ENCODE results near the gene DNAJC28. TPM values are rescaled to one million over a fixed set of nuclear protein-coding genes. Genes with fewer than 3 reads are reported as not detected.
"Not testable (repeated sequence)": the region's sequence is repeated elsewhere in the genome, so short reads cannot be mapped to it uniquely, and the experiment has no call there.

The DNAJC28 gene
- total and polyA plus RNA-seq, 2 donors (not counting 1 experiment from before 2014, with no cell fraction given) = 0.30 to 2.5 TPM

DNA sequence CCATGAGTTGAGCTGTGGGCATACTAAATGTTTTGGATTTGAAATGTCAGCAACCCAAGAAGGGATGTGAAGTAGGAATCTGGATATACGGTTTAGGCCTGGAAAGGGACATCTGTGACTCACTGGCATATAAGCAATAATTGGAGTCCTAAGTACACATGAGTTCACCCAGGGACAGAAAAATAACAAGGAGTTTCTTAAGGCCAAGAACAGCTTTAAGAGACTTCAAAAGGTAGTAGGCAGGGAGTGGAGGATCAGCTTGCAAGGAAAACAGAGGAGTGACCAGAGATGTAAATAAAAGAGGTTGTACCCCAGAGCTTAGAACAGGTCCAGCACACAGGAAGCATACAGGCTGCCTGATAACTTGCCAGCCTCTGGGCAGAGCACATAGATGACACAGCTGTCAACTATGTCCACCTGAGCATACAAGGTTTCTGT, 39.9 kb downstream of the DNAJC28 start:
- H3K9ac ChIP-seq (ENCODE audit: low read length) = no peak overlapping the region
- no peak overlapping the region for H2AFZ ChIP-seq (ENCODE audit: insufficient read depth, low read depth, low read length, poor library complexity, severe bottlenecking)
- H3K4me1 Mint-ChIP-seq = no peaks in the 10 kb centered on the region
- H3K27ac ChIP-seq (ENCODE audit: low read length in 2 of 2) = no peak overlapping the region
- no peaks in the 10 kb centered on the region for H3K9me3 ChIP-seq (ENCODE audit: control extremely low read depth in 1 of 3, control insufficient read depth in 2 of 3, insufficient read depth in 1 of 3, low read length in 2 of 3)
- intact Hi-C loops (cut with micrococcal nuclease) = no loop called here
- CTCF ChIA-PET = interaction anchor here (0.9 to 2.3 kb wide), 2 partner anchors 12 to 254 kb away, joined by 3 to 10 read pairs; no protein-coding TSS in a partner anchor
- H3K9me3 Mint-ChIP-seq (ENCODE audit: insufficient read depth) = no peaks in the 10 kb centered on the region
- H3K4me1 ChIP-seq (ENCODE audit: control insufficient read depth in 2 of 2, insufficient read depth in 2 of 2, low read length in 2 of 2) = no peaks in the 10 kb centered on the region
- H3K27ac Mint-ChIP-seq = no peak overlapping the region
- no peak overlapping the region for H3K4me2 ChIP-seq (replicated peaks; ENCODE audit: low read depth, low read length, poor library complexity, severe bottlenecking)
- no peak overlapping the region for H3K4me3 ChIP-seq (ENCODE audit: control extremely low read depth in 1 of 5, extremely low read depth in 1 of 5, insufficient read depth in 1 of 5, low read depth in 2 of 5, low read length in 4 of 5)
- H4K20me1 ChIP-seq (ENCODE audit: control insufficient read depth, insufficient read depth, low read length, poor library complexity, severe bottlenecking) = no peaks in the 10 kb centered on the region
- H3K27me3 ChIP-seq (replicated peaks in 1 of 4; ENCODE audit: control extremely low read depth in 1 of 4, control insufficient read depth in 3 of 4, insufficient read depth in 4 of 4, low read length in 3 of 4) = no peaks in the 10 kb centered on the region
- peaks cover 0 to 26% of the 10 kb centered on the region in 2 experiments for H3K36me3 ChIP-seq (replicated peaks in 1 of 2; ENCODE audit: control extremely low read depth in 1 of 2, control insufficient read depth in 1 of 2, extremely low read depth in 1 of 2, insufficient read depth in 2 of 2, low read length in 1 of 2)
- no peaks in the 10 kb centered on the region for H3K27me3 Mint-ChIP-seq
- H3K4me3 Mint-ChIP-seq = no peak overlapping the region
- no peak for DNase-seq
- WGBS (ENCODE audit: insufficient coverage) = 100% methylated on average over 1 of the region's 1 CpG
- H3K79me2 ChIP-seq (ENCODE audit: control insufficient read depth, insufficient read depth, low read length) = no peaks in the 10 kb centered on the region
- POLR2A ChIA-PET = no interaction called here
- TF ChIP-seq, protein P1, sequence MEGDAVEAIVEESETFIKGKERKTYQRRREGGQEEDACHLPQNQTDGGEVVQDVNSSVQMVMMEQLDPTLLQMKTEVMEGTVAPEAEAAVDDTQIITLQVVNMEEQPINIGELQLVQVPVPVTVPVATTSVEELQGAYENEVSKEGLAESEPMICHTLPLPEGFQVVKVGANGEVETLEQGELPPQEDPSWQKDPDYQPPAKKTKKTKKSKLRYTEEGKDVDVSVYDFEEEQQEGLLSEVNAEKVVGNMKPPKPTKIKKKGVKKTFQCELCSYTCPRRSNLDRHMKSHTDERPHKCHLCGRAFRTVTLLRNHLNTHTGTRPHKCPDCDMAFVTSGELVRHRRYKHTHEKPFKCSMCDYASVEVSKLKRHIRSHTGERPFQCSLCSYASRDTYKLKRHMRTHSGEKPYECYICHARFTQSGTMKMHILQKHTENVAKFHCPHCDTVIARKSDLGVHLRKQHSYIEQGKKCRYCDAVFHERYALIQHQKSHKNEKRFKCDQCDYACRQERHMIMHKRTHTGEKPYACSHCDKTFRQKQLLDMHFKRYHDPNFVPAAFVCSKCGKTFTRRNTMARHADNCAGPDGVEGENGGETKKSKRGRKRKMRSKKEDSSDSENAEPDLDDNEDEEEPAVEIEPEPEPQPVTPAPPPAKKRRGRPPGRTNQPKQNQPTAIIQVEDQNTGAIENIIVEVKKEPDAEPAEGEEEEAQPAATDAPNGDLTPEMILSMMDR (IDR thresholded peaks at IDR 0.05) = no peak
- TF ChIP-seq EZH2 (IDR thresholded peaks at IDR 0.05; ENCODE audit: borderline replicate concordance, insufficient read depth, low read depth, low read length, poor library complexity, severe bottlenecking) = no peak
- no peak for ATAC-seq (ENCODE audit: low read depth)

DNA sequence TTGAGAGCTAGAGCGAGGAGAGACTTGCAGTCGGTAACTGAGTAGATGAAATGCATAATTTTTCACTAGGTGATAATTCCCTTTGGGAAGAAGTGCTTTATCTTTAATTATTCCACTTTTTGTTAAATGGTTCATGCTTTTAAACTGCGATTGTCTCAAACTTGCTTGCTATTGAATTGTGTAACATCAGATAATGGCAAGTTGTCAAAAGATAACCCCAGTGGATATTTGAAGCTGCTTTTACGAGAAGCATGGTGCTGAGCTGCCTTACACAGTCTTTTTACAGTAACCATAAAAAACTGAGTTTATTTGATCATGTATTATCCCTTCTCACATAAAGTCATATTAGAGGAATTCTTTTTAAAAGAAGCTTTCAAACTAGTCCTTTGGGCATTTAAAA, 41.9 kb downstream of the DNAJC28 start:
- Histone ChIP-seq H3K4me1 (ENCODE audit: control insufficient read depth in 2 of 2, insufficient read depth in 2 of 2, low read length in 2 of 2) (peaks cover 6% of the 10 kb centered on the region in 2 donors), H3K4me2 (replicated peaks; ENCODE audit: low read depth, low read length, poor library complexity, severe bottlenecking) (no peak overlapping the region), H3K9me3 (ENCODE audit: control extremely low read depth in 1 of 3, control insufficient read depth in 2 of 3, insufficient read depth in 1 of 3, low read length in 2 of 3) (no peaks in the 10 kb centered on the region), H3K27me3 (replicated peaks in 1 of 4; ENCODE audit: control extremely low read depth in 1 of 4, control insufficient read depth in 3 of 4, insufficient read depth in 4 of 4, low read length in 3 of 4) (no peaks in the 10 kb centered on the region), H3K27ac (ENCODE audit: low read length in 2 of 2) (no peak overlapping the region), H3K4me3 (ENCODE audit: control extremely low read depth in 1 of 5, extremely low read depth in 1 of 5, insufficient read depth in 1 of 5, low read depth in 2 of 5, low read length in 4 of 5) (no peak overlapping the region), H3K9ac (ENCODE audit: low read length) (no peak overlapping the region), H4K20me1 (ENCODE audit: control insufficient read depth, insufficient read depth, low read length, poor library complexity, severe bottlenecking) (no peaks in the 10 kb centered on the region), H2AFZ (ENCODE audit: insufficient read depth, low read depth, low read length, poor library complexity, severe bottlenecking) (no peak overlapping the region), H3K79me2 (ENCODE audit: control insufficient read depth, insufficient read depth, low read length) (no peaks in the 10 kb centered on the region), H3K36me3 (replicated peaks in 1 of 2; ENCODE audit: control extremely low read depth in 1 of 2, control insufficient read depth in 1 of 2, extremely low read depth in 1 of 2, insufficient read depth in 2 of 2, low read length in 1 of 2) (peaks cover 0 to 18% of the 10 kb centered on the region in 2 experiments)
- ChIA-PET POLR2A (no interaction called here), CTCF (interaction anchor here (1.3 to 9.5 kb wide), 4 partner anchors 9 to 252 kb away, joined by 3 to 140 read pairs (median 6); no protein-coding TSS in a partner anchor)
- ATAC-seq (ENCODE audit: low read depth) (no peak), DNase-seq (no peak)
- TF ChIP-seq, protein P1 (IDR thresholded peaks at IDR 0.05) = no peak
- TF ChIP-seq EZH2 (IDR thresholded peaks at IDR 0.05; ENCODE audit: borderline replicate concordance, insufficient read depth, low read depth, low read length, poor library complexity, severe bottlenecking) = no peak
- Mint-ChIP-seq H3K4me3 (no peak overlapping the region), H3K4me1 (peaks cover 7% of the 10 kb centered on the region), H3K9me3 (ENCODE audit: insufficient read depth) (no peaks in the 10 kb centered on the region), H3K27ac (no peak overlapping the region), H3K27me3 (no peaks in the 10 kb centered on the region)
- no CpG with 5 or more reads among the region's 4 CpGs for WGBS (ENCODE audit: insufficient coverage)
- intact Hi-C loops (cut with micrococcal nuclease) = loop anchor here (5.0 kb wide), 2 partner anchors 617 to 797 kb away; no protein-coding TSS in a partner anchor

DNA sequence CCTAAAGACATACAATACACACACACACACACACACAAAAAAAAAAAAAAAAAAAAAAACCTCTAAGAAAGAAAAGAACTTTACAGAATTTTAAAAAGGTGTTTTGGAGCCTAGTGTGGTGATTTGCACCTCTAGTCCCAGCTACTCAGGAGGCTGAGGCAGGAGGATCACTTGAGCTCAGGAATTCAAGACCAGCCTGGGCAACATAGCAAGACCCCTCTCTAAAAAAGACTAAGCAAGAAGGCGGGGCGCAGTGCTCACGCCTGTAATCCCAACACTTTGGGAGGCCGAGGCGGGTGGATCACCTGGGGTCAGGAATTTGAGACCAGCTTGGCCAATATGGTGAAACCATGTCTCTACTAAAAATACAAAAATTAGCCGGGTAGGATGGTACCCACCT, 44.9 kb downstream of the DNAJC28 start:
- ChIA-PET POLR2A (interaction anchor here (0.6 kb wide), 1 partner anchor 66 kb away, joined by 3 read pairs; no protein-coding TSS in a partner anchor), CTCF (interaction anchor here (0.7 to 10.0 kb wide), 11 partner anchors 12 to 525 kb away, joined by 3 to 265 read pairs (median 20); partner anchors contain the start of gene IFNGR2)
- H3K27ac Mint-ChIP-seq; H3K79me2 ChIP-seq (ENCODE audit: control insufficient read depth, insufficient read depth, low read length); H3K9me3 Mint-ChIP-seq (ENCODE audit: insufficient read depth); H3K27ac ChIP-seq (ENCODE audit: low read length in 2 of 2); DNase-seq; ATAC-seq (ENCODE audit: low read depth); H4K20me1 ChIP-seq (ENCODE audit: control insufficient read depth, insufficient read depth, low read length, poor library complexity, severe bottlenecking); H3K27me3 Mint-ChIP-seq; H3K9me3 ChIP-seq (ENCODE audit: control extremely low read depth in 1 of 3, control insufficient read depth in 2 of 3, insufficient read depth in 1 of 3, low read length in 2 of 3); H2AFZ ChIP-seq (ENCODE audit: insufficient read depth, low read depth, low read length, poor library complexity, severe bottlenecking); H3K4me3 ChIP-seq (ENCODE audit: control extremely low read depth in 1 of 5, extremely low read depth in 1 of 5, insufficient read depth in 1 of 5, low read depth in 2 of 5, low read length in 4 of 5); H3K4me2 ChIP-seq (replicated peaks; ENCODE audit: low read depth, low read length, poor library complexity, severe bottlenecking); H3K9ac ChIP-seq (ENCODE audit: low read length); H3K27me3 ChIP-seq (replicated peaks in 1 of 4; ENCODE audit: control extremely low read depth in 1 of 4, control insufficient read depth in 3 of 4, insufficient read depth in 4 of 4, low read length in 3 of 4); H3K4me3 Mint-ChIP-seq; H3K36me3 ChIP-seq (replicated peaks in 1 of 2; ENCODE audit: control extremely low read depth in 1 of 2, control insufficient read depth in 1 of 2, extremely low read depth in 1 of 2, insufficient read depth in 2 of 2, low read length in 1 of 2): not testable (repeated sequence)
- intact Hi-C loops (cut with micrococcal nuclease) = loop anchor here (5.0 kb wide), 2 partner anchors 614 to 794 kb away; no protein-coding TSS in a partner anchor
- 100% methylated on average over 5 of the region's 6 CpGs for WGBS (ENCODE audit: insufficient coverage)
- H3K4me1 ChIP-seq (ENCODE audit: control insufficient read depth in 2 of 2, insufficient read depth in 2 of 2, low read length in 2 of 2) = peaks cover 34 to 35% of the 10 kb centered on the region in 2 donors
- H3K4me1 Mint-ChIP-seq = peaks cover 36% of the 10 kb centered on the region
